ENCODE measurements around the gene GPR68.
A peak's percentile ranks its signal among the peaks of the same experiment; 100 is the strongest.
"Not testable (repeated sequence)": the region's sequence is repeated elsewhere in the genome, so short reads cannot be mapped to it uniquely, and the experiment has no call there.

GPR68 gene

DNA sequence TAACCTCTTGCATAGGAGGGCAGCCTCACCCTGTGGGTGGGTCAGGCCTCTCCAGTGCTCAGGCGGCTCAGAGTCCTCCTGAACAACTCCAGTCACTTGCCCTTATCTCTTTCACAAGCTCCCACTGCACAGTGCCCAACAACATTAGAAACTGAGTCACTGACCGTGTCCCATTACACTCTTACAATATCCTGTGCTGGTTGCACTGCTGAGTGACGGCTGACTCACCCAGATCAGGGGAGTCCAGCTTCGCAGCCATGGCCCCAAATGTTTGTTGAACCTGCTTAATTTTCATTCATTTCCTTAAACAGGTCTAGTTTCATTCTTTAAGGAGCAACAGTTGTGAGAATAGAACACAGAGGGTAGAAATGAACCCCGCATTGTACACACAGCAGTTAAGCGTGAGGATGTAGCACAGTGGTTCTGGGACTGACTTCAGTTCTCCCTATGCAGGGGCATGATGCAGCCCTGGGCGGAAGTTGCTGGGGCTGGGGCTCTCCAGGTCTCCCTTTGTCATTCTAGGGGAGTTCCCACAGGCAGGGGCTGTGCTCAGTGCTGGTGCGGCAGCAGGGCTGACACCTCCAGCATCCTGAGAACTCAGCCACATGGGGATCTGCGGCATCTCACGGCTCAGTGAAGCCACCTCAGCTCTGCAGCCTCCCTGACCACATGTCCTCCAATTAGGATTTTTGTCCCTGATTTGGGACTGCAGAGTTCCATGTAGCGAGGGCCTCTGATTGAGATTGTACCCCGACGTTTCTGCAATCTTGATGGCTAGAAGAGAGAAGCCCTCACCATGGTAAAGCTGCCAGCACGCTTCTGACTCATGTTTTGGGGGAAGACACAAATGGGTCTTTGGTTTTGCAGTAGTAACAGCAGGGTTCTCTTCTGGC, 16.1 kb downstream of the GPR68 start:
- DNase-seq = peak; percentile 67 to 84

DNA sequence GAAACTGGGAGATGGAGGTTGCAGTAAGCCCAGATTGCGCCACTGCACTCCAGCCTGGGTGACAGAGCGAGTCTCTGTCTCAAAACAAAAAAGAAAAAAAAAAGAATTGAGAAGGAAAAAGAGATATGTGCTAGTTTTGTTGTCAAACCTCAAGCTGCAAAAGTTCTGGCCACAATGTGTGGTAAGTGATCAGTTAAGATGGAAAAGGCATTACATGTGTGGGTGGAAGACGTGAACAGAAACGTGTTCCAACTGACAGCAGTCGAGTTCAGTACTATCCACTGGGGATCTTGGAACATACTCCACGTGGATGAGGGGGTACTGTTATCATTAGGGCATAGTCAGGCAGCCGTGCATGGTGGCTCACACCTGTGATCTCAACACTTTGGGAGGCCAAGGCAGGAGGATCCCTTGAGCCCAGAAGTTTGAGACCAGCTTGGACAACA, 17.3 kb downstream of the GPR68 start:
- DNase-seq = peak in 1 of 2 donors; percentile 47

GRCh38 chr14:91226360-91226759, 18.1 kb downstream of the GPR68 start:
- DNase-seq = peak in 1 of 2 donors; percentile 50

- DNase-seq = no peak
Measured at GRCh38 chr14:91225025-91225424, 19.5 kb downstream of the GPR68 start.

DNA sequence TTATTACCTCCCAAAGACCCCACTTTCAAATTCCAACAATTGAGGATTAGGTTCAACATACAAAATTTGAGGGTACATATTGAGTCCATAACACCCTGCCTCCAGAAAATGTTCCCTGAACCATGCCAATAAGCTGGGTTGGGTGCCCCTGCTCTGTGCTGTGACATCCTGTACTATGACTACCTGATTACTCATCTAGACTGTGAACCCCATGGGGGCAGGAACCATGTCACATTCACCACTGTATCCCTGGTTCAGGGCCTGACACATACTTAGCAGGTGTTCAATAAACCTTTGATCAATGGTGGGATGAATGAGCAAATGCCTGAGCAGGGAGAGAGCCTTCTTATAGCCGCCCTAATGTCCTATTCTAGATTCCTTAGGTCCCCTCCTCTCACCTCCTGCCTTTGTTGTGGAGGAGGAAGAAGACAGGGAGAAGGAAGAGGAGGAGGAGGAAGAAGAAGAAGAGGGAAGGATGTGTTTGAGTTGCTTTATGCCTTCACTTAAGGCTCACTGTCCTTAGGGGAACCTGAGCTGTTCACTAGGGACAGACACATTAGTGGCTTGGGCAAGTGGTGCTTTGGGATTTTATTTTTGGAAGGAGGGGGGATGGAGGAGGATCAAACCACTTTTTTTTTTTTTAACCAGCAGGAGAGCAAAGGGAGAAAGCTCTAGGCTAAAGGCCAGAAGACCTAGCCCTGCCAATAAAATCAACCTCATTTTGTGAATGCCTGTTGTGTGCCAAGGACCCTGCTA, 21.3 kb downstream of the GPR68 start:
- DNase-seq = no peak

DNA sequence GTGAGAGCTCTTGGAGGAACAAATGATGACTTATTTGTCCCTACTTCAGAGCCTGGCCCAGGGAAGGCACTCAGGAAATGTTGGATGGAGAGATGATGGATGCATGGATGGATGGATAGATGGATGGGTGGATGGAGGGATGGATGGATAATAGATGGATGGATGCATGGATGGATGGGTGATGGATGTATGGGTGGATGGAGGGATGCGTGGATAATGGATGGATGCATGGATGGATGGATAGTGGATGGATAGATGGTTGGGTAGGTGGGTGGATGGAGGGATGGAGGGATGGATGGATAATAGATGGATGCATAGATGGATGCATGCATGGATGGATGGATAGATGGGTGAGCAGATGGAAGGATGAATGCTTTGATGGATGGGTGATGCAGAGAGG, 23.2 kb downstream of the GPR68 start:
- no peak for DNase-seq

GRCh38 chr14:91220581-91221000, 23.9 kb downstream of the GPR68 start:
- DNase-seq = no peak

DNA sequence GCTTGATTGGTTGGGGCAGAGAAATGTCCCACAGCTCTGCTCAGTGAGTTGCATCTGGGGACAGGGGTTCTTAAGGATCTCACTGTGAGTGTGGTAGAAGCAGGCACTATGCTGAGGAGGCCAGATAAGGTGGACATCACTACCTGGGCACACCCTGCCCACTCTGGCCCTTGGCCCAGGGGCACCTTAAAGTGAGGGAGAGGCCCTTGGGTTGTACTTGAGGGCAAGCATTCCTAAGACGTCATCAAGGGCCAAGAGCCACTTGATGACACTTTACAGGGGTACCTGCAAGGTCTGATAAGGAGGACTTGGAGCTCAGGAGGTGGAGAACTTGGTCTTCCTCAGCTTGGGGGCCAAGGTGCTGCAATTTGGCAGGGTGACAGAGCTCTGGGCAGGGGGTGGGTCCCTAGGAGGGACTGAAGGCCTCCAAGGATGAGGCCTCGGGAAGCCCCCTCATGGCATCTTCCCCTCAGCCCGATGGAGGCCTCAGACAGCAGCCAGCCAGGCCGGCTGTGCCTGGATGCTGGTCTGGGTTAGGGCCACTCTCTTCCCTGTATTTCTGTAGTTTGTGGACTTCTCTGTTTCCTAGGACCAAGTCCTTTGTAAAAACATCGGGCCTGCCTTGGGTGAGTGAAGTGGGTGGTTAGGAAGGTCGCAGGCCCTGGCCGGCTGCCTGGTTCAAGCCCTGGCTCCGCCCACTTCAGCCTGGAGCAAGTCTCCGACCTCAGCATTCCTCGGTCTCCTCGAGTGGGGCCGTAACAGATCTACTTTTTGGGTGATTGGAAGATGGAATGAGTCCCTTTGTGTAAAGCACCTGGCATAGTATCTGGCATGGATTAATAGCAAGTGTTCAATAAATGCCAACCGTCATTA, 24.8 kb downstream of the GPR68 start:
- no peak for DNase-seq

DNA sequence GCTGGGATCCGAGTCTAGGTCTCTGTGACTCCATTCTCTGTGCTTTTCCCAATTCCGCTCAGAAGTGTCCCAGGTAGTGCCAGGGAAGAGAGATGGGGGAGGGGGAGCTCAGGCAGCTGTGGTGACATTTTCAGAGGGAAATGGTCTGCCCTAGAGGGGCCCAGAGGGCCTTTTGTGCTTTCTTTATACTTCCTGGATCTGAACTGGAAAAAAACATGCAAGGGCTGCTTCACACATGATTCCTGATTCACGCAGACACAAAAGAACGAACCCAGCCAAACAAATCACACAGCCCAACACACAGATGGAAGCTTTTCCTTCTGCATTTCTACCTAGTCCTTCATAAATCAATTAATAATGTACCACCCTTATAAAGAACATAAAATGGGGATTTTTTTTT, 26.5 kb downstream of the GPR68 start:
- DNase-seq = no peak

- DNase-seq = no peak
Measured at GRCh38 chr14:91216731-91217226, 27.7 kb downstream of the GPR68 start.

- DNase-seq = no peak
Measured at GRCh38 chr14:91215381-91215780, 29.1 kb downstream of the GPR68 start.

DNA sequence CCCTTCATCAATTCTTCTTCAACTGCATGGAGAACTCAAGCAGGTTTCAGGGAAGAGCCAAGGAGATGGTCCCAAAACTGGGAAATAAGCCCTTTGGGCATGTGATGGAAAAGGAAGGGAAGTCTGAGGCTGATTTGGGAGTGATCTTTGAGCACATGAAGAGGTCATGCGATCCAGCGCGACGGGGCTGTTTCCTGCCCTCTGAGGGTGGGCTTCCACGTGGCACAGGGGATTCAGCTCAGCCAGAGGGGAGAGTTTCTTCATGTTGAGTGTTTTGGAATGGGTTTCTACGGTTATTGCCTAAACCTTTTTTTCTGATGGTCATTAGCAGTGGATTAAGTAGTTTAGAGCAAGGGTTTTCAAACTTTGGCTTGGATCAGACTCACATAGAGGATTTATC, 30.2 kb downstream of the GPR68 start:
- DNase-seq = no peak

DNA sequence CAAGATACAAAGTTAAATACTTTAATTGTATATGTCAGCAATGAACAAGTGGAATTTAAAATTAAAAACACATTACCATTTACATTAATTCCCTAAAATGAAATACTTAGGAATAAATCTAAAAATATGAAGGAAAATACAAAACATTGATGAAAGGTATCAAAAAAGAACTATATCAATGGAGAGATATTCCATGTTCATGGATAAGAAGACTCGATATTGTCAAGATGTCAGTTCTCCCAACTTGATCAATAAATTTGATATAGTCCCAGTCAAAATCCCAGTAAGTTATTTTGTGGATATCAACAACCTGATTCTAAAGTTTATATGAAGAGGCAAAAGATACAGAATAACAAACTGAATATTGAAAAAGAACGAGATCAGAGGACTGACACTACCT, 33.5 kb downstream of the GPR68 start:
- DNase-seq = no peak

GRCh38 chr14:91207008-91207407, 37.5 kb downstream of the GPR68 start:
- no peak for DNase-seq

DNA sequence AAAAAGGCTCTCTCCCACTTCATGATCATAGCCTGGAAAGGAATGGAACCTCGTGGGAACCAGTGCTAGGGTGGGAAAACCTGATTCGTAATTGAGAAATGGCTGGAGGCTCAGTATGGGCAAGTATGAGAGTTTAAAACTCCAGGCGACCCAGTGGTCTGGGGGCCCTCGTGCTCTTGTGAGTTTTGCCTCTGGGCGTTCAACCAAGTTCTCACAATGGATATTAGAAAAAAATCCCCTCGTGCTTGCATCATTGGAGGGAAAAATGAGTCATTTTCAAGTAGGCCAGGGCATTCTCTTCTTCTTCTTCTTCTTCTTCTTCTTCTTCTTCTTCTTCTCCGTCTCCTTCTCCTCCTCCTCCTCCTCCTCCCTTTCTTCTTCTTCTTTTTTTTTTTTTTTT, 39.0 kb downstream of the GPR68 start:
- no peak for DNase-seq

DNA sequence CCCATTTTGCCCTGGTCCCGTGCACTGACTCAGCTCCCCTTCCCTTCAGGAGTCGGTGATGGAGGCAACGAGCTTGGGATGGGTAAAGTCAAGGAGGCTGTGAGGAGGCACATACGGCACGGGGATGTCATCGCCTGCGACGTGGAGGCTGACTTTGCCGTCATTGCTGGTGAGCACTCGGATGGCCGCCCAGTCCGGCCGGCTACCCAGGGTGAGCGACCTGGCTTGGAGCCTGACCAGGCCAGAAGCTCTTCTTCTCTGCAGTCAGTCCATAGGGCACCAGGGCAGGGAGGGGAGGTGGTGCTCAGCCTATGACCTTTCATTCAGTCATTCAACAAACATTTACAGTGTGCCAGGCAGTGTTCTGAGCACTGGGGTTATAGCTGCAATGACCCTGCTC, 39.8 kb downstream of the GPR68 start:
- no peak for DNase-seq

DNA sequence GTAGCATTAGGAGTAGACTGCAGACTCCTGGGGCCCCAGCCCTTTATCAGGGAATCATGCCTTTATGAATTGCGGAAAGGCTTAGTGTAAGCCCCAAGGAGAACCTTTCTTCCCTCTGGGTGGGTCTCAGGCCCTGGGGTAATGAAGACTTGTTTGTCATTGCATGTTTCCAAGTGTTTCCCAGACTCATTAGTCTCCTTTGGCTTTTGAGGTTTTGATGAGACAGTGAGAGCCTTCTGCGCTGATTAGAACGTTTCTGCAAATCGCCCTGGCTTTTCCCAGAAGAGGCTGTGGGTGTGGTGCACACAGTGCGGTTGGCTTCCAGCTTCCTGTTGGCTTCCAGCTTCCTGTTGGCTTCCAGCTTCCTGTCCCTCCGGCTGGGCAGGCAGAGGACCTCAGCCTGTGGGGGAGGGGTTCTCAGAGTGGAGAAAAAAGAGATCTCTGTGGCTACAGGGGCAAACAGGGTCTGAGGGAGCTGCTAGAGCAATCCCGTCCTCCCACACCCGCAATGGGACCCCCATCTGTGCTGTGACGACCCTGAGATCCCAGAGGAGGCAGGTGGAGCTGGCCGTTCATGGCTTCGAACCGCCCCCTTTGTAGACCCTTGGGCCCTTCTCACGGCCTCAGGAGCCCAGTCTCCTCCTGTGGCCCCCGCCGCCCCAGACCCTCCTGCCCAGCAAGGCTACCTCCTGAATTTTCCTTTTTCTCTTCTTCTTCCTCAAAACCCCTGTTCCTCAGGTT, 42.1 kb downstream of the GPR68 start:
- peak in 1 of 2 donors; percentile 37 for DNase-seq

- not testable (repeated sequence) for DNase-seq
Measured at GRCh38 chr14:91200802-91201201, 43.7 kb downstream of the GPR68 start.

DNA sequence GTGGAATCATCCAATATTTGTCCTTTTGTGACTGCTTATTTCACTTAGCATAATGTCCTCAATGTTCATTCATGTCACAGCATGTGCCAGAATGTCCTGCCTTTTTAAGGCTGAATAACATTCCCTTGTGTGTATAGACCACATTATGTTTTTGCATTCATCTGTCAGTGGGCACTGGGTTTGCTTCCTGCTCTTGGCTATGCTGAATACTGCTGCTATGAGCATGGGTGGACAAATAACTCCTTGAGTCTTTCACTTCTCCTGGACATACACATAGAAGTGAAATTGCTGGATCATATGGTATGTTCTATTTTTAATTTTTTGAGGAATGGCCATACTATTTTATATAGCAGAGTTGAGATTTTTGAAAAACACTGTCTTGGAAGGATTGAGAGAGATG, 46.9 kb downstream of the GPR68 start:
- no peak for DNase-seq

DNA sequence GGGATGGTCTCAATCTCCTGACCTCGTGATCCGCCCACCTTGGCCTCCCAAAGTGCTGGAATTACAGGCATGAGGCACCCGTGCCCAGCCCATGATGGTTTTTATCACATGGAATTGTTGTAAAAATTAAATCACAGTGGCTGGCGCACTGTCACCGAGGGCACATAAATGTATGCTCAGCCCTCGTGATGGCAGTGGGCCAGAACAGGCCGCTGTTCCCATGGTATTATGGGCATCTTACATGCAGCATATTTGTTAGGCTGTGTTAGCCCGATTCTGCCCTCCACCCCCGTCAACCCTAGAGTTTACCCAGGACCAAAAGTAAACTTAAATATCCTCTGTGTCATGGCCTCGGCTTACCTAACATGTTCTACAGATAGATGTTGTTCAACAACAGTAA, 48.6 kb downstream of the GPR68 start:
- no peak for DNase-seq

GRCh38 chr14:91193069-91193468, 51.4 kb downstream of the GPR68 start:
- no peak for DNase-seq

- no peak for DNase-seq
Measured at GRCh38 chr14:91190853-91191252, 53.7 kb downstream of the GPR68 start.
